ENCODE results near the gene GPR52.
A peak's percentile ranks its signal among the peaks of the same experiment; 100 is the strongest.

The GPR52 gene

DNA sequence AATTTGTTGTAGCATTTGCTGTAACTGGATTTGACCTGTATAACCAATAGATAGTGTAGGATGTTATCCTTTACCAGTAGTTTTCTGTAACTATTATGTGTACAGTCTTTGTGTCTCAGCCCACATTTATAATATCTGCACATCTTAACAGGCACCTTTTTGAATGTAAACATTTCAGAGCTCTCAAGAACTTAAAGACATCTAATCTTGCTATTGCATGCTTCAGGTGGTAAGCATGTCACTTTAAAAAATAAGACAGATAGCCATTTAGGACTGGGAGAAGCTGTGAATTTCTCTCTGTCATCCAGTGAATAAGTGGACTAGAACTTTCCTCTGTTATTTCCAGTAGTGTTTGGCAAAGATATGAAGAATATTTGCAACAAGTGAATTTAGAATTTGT, 22.6 kb upstream of the GPR52 start:
- TF ChIP-seq, protein P1, sequence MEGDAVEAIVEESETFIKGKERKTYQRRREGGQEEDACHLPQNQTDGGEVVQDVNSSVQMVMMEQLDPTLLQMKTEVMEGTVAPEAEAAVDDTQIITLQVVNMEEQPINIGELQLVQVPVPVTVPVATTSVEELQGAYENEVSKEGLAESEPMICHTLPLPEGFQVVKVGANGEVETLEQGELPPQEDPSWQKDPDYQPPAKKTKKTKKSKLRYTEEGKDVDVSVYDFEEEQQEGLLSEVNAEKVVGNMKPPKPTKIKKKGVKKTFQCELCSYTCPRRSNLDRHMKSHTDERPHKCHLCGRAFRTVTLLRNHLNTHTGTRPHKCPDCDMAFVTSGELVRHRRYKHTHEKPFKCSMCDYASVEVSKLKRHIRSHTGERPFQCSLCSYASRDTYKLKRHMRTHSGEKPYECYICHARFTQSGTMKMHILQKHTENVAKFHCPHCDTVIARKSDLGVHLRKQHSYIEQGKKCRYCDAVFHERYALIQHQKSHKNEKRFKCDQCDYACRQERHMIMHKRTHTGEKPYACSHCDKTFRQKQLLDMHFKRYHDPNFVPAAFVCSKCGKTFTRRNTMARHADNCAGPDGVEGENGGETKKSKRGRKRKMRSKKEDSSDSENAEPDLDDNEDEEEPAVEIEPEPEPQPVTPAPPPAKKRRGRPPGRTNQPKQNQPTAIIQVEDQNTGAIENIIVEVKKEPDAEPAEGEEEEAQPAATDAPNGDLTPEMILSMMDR (conservative IDR thresholded peaks at IDR 0.05; ENCODE audit: control insufficient read depth, insufficient read depth, low read depth, low read length) = no peak
- no peak for DNase-seq (ENCODE audit: low read depth)
- no peak overlapping the region for H3K4me3 ChIP-seq (ENCODE audit: control insufficient read depth, low read depth, low read length)

DNA sequence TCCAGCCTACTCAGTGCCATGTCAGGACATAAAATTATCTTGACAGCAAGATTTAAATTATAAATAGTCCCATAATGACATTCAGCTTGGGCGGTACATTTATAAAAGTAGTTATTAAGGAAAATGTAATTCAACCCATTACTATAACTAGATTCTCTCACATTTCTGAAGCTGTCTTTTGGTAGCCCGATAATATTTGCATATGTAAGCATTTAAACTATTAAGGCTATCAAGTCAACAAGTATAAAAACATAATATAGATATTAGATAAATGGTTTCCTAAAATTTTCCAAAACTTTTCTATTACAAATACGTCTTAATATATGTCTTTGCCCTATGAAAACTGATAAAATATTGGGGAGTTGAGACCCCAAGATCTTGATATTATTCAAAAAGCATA, 21.6 kb upstream of the GPR52 start:
- no peak for DNase-seq (ENCODE audit: low read depth)
- no peak overlapping the region for H3K4me3 ChIP-seq (ENCODE audit: control insufficient read depth, low read depth, low read length)
- TF ChIP-seq, protein P1 (conservative IDR thresholded peaks at IDR 0.05; ENCODE audit: control insufficient read depth, insufficient read depth, low read depth, low read length) = no peak

DNA sequence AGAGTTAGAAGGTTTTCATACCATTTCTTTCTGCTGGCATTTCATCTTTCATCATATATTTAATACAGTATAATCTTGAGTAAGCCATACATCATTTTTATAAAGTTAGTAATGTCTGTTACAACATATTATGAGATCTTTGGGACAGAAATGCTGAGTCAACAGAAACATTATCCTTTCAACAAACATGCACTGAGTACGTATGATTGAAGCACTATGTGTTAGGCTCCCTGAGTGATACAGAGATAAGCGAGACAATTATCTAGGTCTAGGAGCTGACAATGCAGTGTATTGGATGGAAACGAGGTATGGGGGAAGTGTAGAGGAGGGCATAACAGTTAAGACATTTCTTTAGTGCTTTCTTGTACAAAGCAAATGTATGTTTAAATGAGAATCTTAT, 19.7 kb upstream of the GPR52 start:
- TF ChIP-seq, protein P1 (conservative IDR thresholded peaks at IDR 0.05; ENCODE audit: control insufficient read depth, insufficient read depth, low read depth, low read length) = no peak
- no peak for DNase-seq (ENCODE audit: low read depth)
- H3K4me3 ChIP-seq (ENCODE audit: control insufficient read depth, low read depth, low read length) = no peak overlapping the region

DNA sequence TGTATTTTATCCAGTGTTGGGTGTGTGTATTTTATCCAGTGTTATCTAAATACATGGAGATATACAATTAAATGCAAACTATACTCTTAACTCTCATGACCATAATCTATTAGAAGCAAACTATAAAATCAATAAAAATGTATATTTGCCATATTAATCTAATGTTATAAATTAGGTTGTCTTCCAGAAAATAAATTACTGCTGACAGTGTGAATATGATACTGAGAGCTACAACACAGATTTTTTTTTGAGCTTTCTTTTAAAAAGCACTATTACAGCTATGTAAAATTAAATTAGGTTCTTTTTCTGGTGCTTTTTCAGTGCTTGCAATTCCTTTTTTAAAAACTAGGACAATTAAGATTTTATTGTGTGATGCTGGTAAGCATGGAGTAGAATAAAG, 19.0 kb upstream of the GPR52 start:
- no peak overlapping the region for H3K4me3 ChIP-seq (ENCODE audit: control insufficient read depth, low read depth, low read length)
- TF ChIP-seq, protein P1 (conservative IDR thresholded peaks at IDR 0.05; ENCODE audit: control insufficient read depth, insufficient read depth, low read depth, low read length) = no peak
- no peak for DNase-seq (ENCODE audit: low read depth)

DNA sequence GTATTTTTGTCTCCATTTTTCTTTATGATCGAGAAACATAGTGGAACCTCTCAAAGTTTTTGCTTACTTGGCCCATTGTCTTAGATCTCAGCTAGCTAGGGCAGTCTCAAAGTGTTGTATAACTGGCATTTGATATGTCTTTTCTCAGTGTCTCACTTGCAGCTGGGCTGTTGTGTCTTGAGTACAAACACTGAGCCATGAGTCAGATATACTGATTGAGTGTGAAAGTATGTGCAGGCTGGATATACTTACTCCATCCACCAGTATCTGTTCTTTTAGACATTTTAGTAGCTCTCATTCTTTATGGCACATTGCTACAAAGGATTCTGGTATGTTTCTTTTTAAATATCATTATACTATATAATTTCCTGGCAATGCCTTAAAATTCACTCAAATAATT, 14.3 kb upstream of the GPR52 start:
- TF ChIP-seq, protein P1 (conservative IDR thresholded peaks at IDR 0.05; ENCODE audit: control insufficient read depth, insufficient read depth, low read depth, low read length) = no peak
- DNase-seq (ENCODE audit: low read depth) = peak; percentile 69
- H3K4me3 ChIP-seq (ENCODE audit: control insufficient read depth, low read depth, low read length) = no peak overlapping the region

DNA sequence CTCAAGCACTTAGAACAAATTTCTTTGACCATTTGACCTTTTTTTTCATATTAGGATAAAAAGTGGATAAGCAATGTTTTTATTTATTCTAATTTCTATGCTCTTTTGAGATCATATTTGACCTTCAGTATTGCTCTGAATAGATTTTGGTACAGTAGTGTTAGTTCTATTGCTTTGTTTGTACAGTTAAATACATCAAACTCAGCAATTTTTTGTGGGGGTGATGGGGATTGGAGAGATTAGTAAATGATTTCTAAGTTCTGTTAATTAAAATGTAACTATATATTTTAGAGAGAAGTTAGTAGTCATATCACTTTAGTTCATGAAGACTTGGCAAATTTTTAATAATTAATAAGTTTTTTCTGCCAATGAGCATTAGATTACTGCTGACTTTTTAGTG, 2.4 kb upstream of the GPR52 start:
- no peak overlapping the region for H3K4me3 ChIP-seq (ENCODE audit: control insufficient read depth, low read depth, low read length)
- TF ChIP-seq, protein P1 (conservative IDR thresholded peaks at IDR 0.05; ENCODE audit: control insufficient read depth, insufficient read depth, low read depth, low read length) = no peak
- no peak for DNase-seq (ENCODE audit: low read depth)

DNA sequence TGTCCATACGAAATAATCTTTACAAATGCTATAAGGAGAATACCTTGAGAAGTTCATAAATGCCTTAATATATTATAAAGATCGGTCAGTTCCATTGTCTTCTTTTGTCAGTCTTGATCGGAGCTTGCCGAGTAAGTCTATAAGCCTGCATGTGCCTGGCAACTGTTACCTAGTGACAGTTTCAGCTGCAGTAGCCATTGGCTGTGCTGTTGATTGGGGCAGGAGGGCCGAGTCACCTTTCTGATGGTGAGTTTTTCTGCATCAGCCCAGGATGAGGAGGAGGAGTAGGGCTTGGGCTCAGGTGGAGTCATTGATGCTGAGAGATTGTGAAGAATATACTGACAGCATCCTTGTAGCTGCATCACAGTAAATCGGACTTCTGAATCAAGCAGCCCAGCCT, 1.9 kb upstream of the GPR52 start:
- no peak overlapping the region for H3K4me3 ChIP-seq (ENCODE audit: control insufficient read depth, low read depth, low read length)
- DNase-seq (ENCODE audit: low read depth) = no peak
- TF ChIP-seq, protein P1 (conservative IDR thresholded peaks at IDR 0.05; ENCODE audit: control insufficient read depth, insufficient read depth, low read depth, low read length) = no peak

Measured in fibroblast of mammary gland (primary cell).